Parathyroid adenoma (tissue), 2 donors: ENCODE results near the gene TEAD1.

Source experiments
- H2AFZ ChIP-seq: fragments of 300-600 bp; sonication (generic); one replicate; pipeline ENCODE4 v1.7.0; 2017; ENCODE audit warnings: antibody characterized with exemption, mild to moderate bottlenecking
- H3K27ac ChIP-seq: fragments of 300-600 bp; sonication (generic); one replicate; pipeline ENCODE4 v1.7.0; 2017
- H3K27me3 ChIP-seq: fragments of 300-600 bp; sonication (generic); one replicate; pipeline ENCODE4 v1.7.0; 2017; ENCODE audit warnings: low read length; ENCODE audit not compliant: control insufficient read depth, insufficient read depth
- H3K36me3 ChIP-seq: fragments of 300-600 bp; sonication (generic); one replicate; pipeline ENCODE4 v1.7.0; 2017; ENCODE audit warnings: low read length; ENCODE audit not compliant: control insufficient read depth, insufficient read depth
- H3K4me1 ChIP-seq: fragments of 300-600 bp; sonication (generic); one replicate; pipeline ENCODE4 v1.7.0; 2017; ENCODE audit warnings: control low read depth
- H3K4me2 ChIP-seq: fragments of 300-600 bp; sonication (generic); one replicate; pipeline ENCODE4 v1.7.0; 2017; ENCODE audit warnings: low read length
- H3K4me3 ChIP-seq: fragments of 300-600 bp; sonication (generic); one replicate; pipeline ENCODE4 v1.7.0; 2017; ENCODE audit warnings: low read depth, low read length
- H3K79me2 ChIP-seq: fragments of 300-600 bp; sonication (generic); one replicate; pipeline ENCODE4 v1.7.0; 2017; ENCODE audit warnings: control low read depth
- H3K9ac ChIP-seq: fragments of 300-600 bp; sonication (generic); one replicate; pipeline ENCODE4 v1.7.0; 2017; ENCODE audit warnings: mild to moderate bottlenecking
- H3K9me3 ChIP-seq: fragments of 300-600 bp; sonication (generic); one replicate; pipeline ENCODE4 v1.7.0; 2017; ENCODE audit warnings: low read length; ENCODE audit not compliant: control insufficient read depth
- CTCF ChIP-seq: fragments of 300-600 bp; sonication (generic); IDR thresholded peaks from one replicate; pipeline ENCODE4 v1.7.0; 2017; ENCODE audit warnings: antibody characterized with exemption, mild to moderate bottlenecking
- donor health status: primary hyperparathyroidism.

Gene TEAD1

GRCh38 chr11:12728417-12728816 is 54.2 kb downstream of the TEAD1 start:
- no peak for TF ChIP-seq CTCF
- H3K27ac ChIP-seq = no peak overlapping the region
- no peak overlapping the region for H3K4me2 ChIP-seq
- H3K79me2 ChIP-seq = peaks cover 8% of the 10 kb centered on the region
- H3K4me3 ChIP-seq = no peak overlapping the region
- no peaks in the 10 kb centered on the region for H3K27me3 ChIP-seq
- H3K4me1 ChIP-seq = peaks cover 12% of the 10 kb centered on the region
- H3K9me3 ChIP-seq = no peaks in the 10 kb centered on the region
- no peak overlapping the region for H3K9ac ChIP-seq
- H2AFZ ChIP-seq = no peak overlapping the region
- no peaks in the 10 kb centered on the region for H3K36me3 ChIP-seq

- Histone ChIP-seq H3K79me2 (peaks cover 8% of the 10 kb centered on the region), H3K36me3 (no peaks in the 10 kb centered on the region), H3K9me3 (no peaks in the 10 kb centered on the region), H3K27me3 (no peaks in the 10 kb centered on the region), H3K9ac (no peak overlapping the region), H3K4me2 (no peak overlapping the region), H2AFZ (no peak overlapping the region), H3K27ac (no peak overlapping the region), H3K4me3 (no peak overlapping the region), H3K4me1 (peaks cover 10% of the 10 kb centered on the region)
- TF ChIP-seq CTCF = no peak
These were observed 55.7 kb downstream of the TEAD1 start for GRCh38 chr11:12729941-12730340.

GRCh38 chr11:12731841-12732336 is 57.7 kb downstream of the TEAD1 start:
- H3K4me3 ChIP-seq = no peak overlapping the region
- peaks cover 10% of the 10 kb centered on the region for H3K4me1 ChIP-seq
- H3K27me3 ChIP-seq = no peaks in the 10 kb centered on the region
- H2AFZ ChIP-seq = no peak overlapping the region
- H3K4me2 ChIP-seq = no peak overlapping the region
- no peaks in the 10 kb centered on the region for H3K9me3 ChIP-seq
- H3K36me3 ChIP-seq = no peaks in the 10 kb centered on the region
- no peak overlapping the region for H3K27ac ChIP-seq
- peaks cover 11% of the 10 kb centered on the region for H3K79me2 ChIP-seq
- H3K9ac ChIP-seq = no peak overlapping the region
- TF ChIP-seq CTCF = no peak

- Histone ChIP-seq H2AFZ (no peak overlapping the region), H3K79me2 (peaks cover 11% of the 10 kb centered on the region), H3K4me2 (no peak overlapping the region), H3K9me3 (no peaks in the 10 kb centered on the region), H3K9ac (no peak overlapping the region), H3K36me3 (no peaks in the 10 kb centered on the region), H3K27ac (no peak overlapping the region), H3K4me3 (no peak overlapping the region), H3K27me3 (no peaks in the 10 kb centered on the region), H3K4me1 (peaks cover 8% of the 10 kb centered on the region)
- TF ChIP-seq CTCF = no peak
These were observed 58.9 kb downstream of the TEAD1 start for GRCh38 chr11:12733091-12733490.

- Histone ChIP-seq H3K27me3 (no peaks in the 10 kb centered on the region), H3K4me2 (no peak overlapping the region), H3K9me3 (no peaks in the 10 kb centered on the region), H3K9ac (no peak overlapping the region), H3K4me3 (no peak overlapping the region), H3K36me3 (no peaks in the 10 kb centered on the region), H2AFZ (no peak overlapping the region), H3K4me1 (peaks cover 3% of the 10 kb centered on the region), H3K27ac (no peak overlapping the region), H3K79me2 (peaks cover 14% of the 10 kb centered on the region)
- no peak for TF ChIP-seq CTCF
These were observed 60.4 kb downstream of the TEAD1 start for GRCh38 chr11:12734625-12735024.
